HG03521 (cell line): ENCODE measurements around the gene LRRFIP1.
"Not testable (repeated sequence)": the region's sequence is repeated elsewhere in the genome, so short reads cannot be mapped to it uniquely, and the experiment has no call there.

ENCODE experiments used
- ATAC-seq: cut with Tn5 transposase; IDR thresholded peaks from one replicate; pipeline ENCODE4 v1.9.1; 2021; ENCODE audit warnings: mild to moderate bottlenecking, moderate library complexity; ENCODE audit not compliant: unreplicated experiment

LRRFIP1 gene

GRCh38 chr2:237682856-237683670, 55.7 kb downstream of the LRRFIP1 start:
- no peak for ATAC-seq

- no peak for ATAC-seq
Observed at GRCh38 chr2:237685408-237685807, 58.0 kb downstream of the LRRFIP1 start.

DNA sequence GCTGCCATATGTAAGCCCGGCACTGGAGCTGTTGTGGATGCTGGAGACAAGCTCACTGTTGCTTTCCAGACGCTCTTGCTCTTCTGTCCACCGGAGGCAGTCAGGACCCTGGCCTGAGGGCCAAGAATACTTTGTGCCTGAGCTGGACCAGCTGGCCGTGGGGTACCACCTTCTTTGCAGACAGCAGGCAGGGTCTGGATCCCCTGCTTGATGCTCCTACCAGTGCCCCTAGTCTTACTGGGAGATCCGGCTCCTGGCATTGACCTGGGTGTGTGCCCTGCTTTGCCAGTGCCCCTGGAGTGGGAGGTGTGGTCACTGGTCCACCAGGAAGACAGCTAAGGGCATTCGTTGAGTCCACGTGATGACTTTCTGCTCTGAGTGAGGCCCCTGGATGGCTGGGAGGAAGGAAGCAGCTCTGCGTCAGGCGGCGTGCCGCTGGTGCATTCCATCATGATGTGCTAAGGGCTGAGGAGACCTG, 59.3 kb downstream of the LRRFIP1 start:
- no peak for ATAC-seq

DNA sequence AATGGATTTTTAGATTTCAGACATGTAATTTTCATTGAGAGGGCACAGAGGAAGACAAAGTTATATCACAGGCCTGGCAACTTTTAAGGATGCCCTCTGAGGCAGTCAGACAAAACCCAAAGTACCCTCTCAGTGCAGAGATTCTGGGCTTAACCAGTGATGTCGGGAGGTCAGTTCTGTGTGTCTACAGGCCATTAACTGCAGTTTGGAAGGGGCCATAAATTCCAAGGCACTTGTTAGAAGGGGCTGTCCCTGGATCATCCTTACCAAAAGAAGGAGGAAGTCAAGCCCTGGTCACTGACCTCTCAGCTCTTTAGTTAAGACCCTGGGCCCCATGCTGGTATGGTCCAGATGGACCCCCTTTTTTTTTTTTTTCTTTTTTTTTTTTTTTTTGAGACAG, 60.7 kb downstream of the LRRFIP1 start:
- ATAC-seq, result no peak

GRCh38 chr2:237688541-237688940, 61.2 kb downstream of the LRRFIP1 start:
- not testable (repeated sequence) for ATAC-seq

GRCh38 chr2:237689336-237690131, 62.1 kb downstream of the LRRFIP1 start:
- no peak for ATAC-seq

DNA sequence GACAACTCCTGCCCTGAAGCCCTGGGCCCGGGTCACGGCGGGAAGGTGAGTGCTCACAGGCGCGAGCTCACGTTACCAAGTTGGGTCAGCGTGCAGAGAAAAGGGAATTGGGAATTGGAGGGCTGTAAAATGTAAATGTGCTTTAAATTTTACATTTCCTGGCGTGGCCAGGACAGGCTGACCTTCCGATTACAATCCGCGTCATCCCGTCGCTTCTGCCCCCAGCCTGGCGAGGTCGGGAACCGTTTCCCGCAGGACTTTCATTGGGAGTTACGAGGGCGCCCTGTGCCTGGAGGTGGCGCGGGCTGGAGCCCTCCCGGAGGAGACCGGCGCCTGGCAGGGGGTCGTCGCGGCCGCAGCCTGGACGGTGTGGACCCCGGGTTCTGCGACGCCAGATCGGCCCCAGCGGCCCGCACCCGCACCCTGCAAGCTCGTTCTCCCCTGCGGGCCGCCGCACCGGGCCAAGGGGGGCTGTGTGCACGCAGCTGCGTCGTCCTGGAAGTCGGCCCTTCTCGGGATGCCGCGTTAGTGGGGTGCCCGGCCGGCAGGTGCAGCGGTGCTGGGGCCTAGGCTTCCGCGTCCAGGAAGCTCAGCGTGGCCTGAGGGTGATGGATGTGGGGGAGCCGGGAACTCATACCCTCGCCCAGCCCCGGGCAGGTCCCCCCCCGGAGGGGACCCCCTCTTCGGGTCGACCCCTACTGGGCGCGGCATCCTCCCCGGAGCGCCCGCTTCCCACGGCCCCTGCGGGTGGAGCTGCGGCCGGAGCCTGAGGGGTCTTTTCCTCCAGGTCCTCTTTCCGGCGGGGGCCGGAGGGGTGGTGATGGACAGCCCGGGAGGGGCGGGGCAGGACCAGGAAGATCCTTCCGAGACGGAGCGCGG, 63.9 kb downstream of the LRRFIP1 start:
- ATAC-seq, result peak; percentile 40

- peak; percentile 50 for ATAC-seq
Observed at GRCh38 chr2:237691908-237692600, 64.7 kb downstream of the LRRFIP1 start.

GRCh38 chr2:237692601-237693290, 65.4 kb downstream of the LRRFIP1 start:
- no peak for ATAC-seq

- ATAC-seq, result no peak
Observed at GRCh38 chr2:237693291-237693994, 66.1 kb downstream of the LRRFIP1 start.

DNA sequence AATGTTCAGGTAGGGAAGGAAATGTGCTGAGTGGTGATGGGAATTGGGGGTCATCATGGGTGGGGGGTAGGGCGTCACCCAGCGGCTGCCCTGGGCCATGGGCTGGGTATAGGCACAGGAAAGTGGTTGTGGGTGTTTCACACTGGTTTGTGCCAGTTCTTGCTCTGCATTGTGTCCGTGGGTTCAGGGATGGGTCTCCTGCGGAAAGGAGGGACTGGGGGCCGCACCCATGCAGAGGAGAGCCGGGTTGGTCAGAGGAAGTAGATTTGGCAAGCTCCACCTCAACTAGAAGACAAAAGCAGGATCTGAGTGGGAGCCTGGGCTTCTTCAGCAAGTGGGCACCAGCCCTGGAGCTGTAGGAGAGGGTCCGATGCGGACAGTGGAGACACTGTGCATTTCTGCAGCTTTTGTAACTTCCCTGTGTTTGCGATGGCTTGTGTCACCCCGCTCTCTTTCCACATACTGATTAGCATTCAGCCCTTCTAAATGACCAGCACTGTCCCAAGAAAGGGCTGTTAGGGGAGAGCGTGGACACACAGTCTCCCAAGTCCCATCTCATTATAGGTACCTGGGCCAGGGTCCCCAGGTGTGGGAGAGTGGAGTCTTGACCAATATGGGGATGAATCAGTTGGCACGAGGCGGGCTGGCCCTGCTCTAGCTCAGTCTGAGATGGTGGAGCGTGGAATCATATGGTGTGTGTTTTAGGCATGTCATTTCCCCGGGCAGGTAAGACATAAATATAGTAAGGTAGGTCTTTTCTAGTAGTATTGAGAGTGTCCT, 67.2 kb downstream of the LRRFIP1 start:
- ATAC-seq, result no peak

DNA sequence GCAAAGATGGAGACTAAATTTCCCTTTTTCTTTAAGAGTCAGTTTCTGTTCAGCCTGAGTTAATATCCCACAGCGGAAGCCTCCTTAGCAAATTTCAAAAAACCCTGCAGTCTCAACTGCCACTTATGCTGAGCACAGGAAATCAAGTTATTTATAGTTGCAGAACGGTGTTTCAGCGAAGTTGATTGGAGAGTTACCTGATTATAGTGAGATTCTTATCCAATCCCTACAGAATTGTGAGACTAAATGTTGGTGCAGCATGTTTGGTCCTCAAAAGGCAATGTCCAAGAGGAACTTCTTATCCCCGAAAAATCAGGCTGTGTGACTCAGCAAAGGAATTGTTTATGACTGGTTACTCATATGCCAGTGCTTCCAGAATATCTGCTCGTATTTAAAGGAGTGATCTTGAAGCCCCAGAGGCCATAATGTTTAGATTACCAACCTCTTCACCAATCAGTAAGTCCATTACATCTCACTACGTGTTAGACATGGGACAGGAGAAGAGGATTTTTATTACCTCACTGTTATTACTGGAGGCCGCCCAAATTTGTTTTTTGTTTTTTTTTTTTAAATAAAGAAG, 67.9 kb downstream of the LRRFIP1 start:
- ATAC-seq, result no peak

GRCh38 chr2:237696461-237696860, 69.1 kb downstream of the LRRFIP1 start:
- ATAC-seq, result no peak

DNA sequence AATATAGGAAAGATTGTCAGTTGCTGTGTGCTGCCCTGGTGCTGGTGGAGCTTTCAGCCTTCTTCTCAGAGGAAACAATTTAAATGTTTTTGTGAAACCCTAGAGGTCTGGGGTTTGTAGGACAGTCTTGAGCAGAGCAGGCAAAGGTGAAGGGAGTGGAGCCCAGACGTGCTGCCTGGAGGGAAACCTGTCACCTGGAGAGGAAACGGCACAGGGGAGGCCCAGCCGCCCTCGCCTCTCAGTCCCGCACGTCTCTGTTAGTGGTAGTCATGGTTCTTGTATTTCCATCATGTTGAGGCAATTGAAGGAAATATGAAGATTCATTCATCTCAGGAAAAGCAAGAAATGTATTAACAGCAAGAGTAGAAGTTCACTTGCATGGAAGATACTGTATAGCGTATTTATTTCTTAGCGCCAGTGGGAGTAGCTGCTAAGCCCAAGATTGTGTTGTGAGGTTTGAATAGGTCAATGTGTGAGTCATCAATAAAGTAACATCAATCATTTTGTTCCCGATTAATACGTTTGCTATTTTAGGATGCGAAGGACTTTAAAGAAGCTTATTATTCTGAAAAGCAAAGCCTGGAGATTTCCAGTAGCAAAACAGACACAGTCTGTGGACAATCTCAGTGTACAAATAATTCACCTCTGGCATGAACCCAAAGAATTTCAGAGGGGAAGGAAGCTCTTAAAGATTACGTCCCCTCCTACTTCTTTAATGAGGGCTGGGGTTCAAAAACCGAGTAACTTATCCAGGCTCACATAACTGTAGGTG, 70.4 kb downstream of the LRRFIP1 start:
- ATAC-seq, result no peak

DNA sequence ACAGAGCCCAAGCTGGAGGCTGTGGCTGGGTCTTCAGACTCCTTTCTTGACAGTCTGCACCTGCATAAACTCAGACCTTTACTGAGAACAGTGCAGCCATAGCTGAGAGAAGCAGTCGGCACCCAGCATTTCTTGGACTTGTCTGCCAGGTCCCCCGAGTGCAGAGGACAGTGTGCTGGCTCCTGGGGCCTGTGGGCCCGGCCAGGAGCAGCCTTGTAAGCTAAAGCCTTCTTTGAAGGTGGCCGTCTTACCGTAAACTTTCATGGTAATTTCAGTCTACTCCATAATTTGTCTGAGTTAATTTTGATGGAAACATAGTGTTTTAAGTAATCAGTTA, 70.9 kb downstream of the LRRFIP1 start:
- no peak for ATAC-seq

GRCh38 chr2:237699870-237700511, 72.6 kb downstream of the LRRFIP1 start:
- no peak for ATAC-seq

DNA sequence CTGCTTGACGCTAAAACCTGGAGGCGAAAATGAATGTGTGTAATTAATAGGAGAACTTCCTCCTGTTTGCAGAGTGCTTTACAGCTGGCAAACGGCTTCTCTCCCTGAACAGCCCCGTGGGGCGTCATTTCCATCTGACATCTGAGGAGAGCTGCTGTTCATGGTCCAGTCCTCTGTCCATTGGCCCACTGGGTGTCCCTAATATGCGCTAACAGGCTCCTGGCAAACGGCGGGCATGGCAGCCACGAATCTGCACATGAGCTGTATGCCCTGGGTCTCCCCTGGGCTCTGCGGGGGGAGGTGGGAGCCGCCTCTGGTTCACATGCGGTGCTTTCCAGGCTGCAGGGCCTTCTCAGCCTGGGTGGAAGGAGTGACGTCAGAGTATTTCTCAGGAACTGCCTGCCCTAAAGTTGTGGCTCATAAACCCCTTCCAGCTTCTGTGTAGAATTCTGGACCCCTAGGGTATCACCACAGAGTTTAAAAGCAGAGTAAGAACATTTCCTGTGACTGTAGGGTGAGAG, 73.2 kb downstream of the LRRFIP1 start:
- no peak for ATAC-seq
